ENCODE results near the gene CLPSL2. TPM values are rescaled to one million over a fixed set of nuclear protein-coding genes. Genes with fewer than 3 reads are reported as not detected.

CLPSL2 gene
- total RNA-seq, 2 donors from 2014 or later, result 1.1 to 2.1 TPM

- TF ChIP-seq CTCF (conservative IDR thresholded peaks at IDR 0.05), result no peak
- Mint-ChIP-seq H3K36me3 (ENCODE audit: low read depth) (no peaks in the 10 kb centered on the region), H3K4me1 (no peaks in the 10 kb centered on the region), H3K27me3 (ENCODE audit: insufficient read depth) (peaks cover 16% of the 10 kb centered on the region), H3K27ac (no peak overlapping the region), H3K4me3 (no peak overlapping the region), H3K9me3 (no peaks in the 10 kb centered on the region)
- no peak overlapping the region for H3K4me3 ChIP-seq (ENCODE audit: low read length)
- no peak for DNase-seq
- H3K9ac ChIP-seq (ENCODE audit: extremely low read depth, low read length, poor library complexity, severe bottlenecking), result no peak overlapping the region
- WGBS, 2 experiments (ENCODE audit: insufficient coverage in 1 of 2, insufficient read length in 1 of 2), result 95 to 100% methylated on average over 1 to 2 of the region's 2 CpGs
- peaks cover 11% of the 10 kb centered on the region for H3K27me3 ChIP-seq (ENCODE audit: control insufficient read depth, insufficient read depth, low read length, poor library complexity, severe bottlenecking)
- H3K9me3 ChIP-seq (ENCODE audit: control insufficient read depth, low read length), result no peaks in the 10 kb centered on the region
- H3K36me3 ChIP-seq (ENCODE audit: control insufficient read depth, insufficient read depth, low read length), result no peaks in the 10 kb centered on the region
- no peaks in the 10 kb centered on the region for H3K4me1 ChIP-seq (ENCODE audit: control insufficient read depth, insufficient read depth, low read length)
- no peak overlapping the region for H3K27ac ChIP-seq (ENCODE audit: low read depth, low read length)
Measured at GRCh38 chr6:35781290-35781689, 4.9 kb downstream of the CLPSL2 start.

- no peak for DNase-seq
- H3K27me3 ChIP-seq (ENCODE audit: control insufficient read depth, insufficient read depth, low read length, poor library complexity, severe bottlenecking), result peaks cover 4% of the 10 kb centered on the region
- H3K9ac ChIP-seq (ENCODE audit: extremely low read depth, low read length, poor library complexity, severe bottlenecking), result no peak overlapping the region
- Mint-ChIP-seq H3K4me1 (no peaks in the 10 kb centered on the region), H3K27ac (no peak overlapping the region), H3K36me3 (ENCODE audit: low read depth) (no peaks in the 10 kb centered on the region), H3K27me3 (ENCODE audit: insufficient read depth) (peaks cover 19% of the 10 kb centered on the region), H3K4me3 (no peak overlapping the region), H3K9me3 (no peaks in the 10 kb centered on the region)
- no peak overlapping the region for H3K4me3 ChIP-seq (ENCODE audit: low read length)
- no peaks in the 10 kb centered on the region for H3K4me1 ChIP-seq (ENCODE audit: control insufficient read depth, insufficient read depth, low read length)
- H3K27ac ChIP-seq (ENCODE audit: low read depth, low read length), result no peak overlapping the region
- 93% methylated on average over 2 of the region's 3 CpGs; no CpG with 5 or more reads in 1 of the 2 experiments for WGBS, 2 experiments (ENCODE audit: insufficient coverage in 1 of 2, insufficient read length in 1 of 2)
- TF ChIP-seq CTCF (conservative IDR thresholded peaks at IDR 0.05), result no peak
- no peaks in the 10 kb centered on the region for H3K9me3 ChIP-seq (ENCODE audit: control insufficient read depth, low read length)
- no peaks in the 10 kb centered on the region for H3K36me3 ChIP-seq (ENCODE audit: control insufficient read depth, insufficient read depth, low read length)
Measured at GRCh38 chr6:35782424-35782823, 6.0 kb downstream of the CLPSL2 start.

- no peaks in the 10 kb centered on the region for H3K27me3 ChIP-seq (ENCODE audit: control insufficient read depth, insufficient read depth, low read length, poor library complexity, severe bottlenecking)
- no peak overlapping the region for H3K27ac ChIP-seq (ENCODE audit: low read depth, low read length)
- peaks cover 16% of the 10 kb centered on the region for H3K27me3 Mint-ChIP-seq (ENCODE audit: insufficient read depth)
- no peak overlapping the region for H3K9ac ChIP-seq (ENCODE audit: extremely low read depth, low read length, poor library complexity, severe bottlenecking)
- no peaks in the 10 kb centered on the region for H3K9me3 Mint-ChIP-seq
- no peaks in the 10 kb centered on the region for H3K36me3 Mint-ChIP-seq (ENCODE audit: low read depth)
- DNase-seq, result no peak
- no peak overlapping the region for H3K4me3 Mint-ChIP-seq
- no peak for TF ChIP-seq CTCF (conservative IDR thresholded peaks at IDR 0.05)
- H3K9me3 ChIP-seq (ENCODE audit: control insufficient read depth, low read length), result no peaks in the 10 kb centered on the region
- 100% methylated on average over 1 of the region's 2 CpGs; no CpG with 5 or more reads in 1 of the 2 experiments for WGBS, 2 experiments (ENCODE audit: insufficient coverage in 1 of 2, insufficient read length in 1 of 2)
- H3K4me1 ChIP-seq (ENCODE audit: control insufficient read depth, insufficient read depth, low read length), result no peaks in the 10 kb centered on the region
- no peak overlapping the region for H3K27ac Mint-ChIP-seq
- no peaks in the 10 kb centered on the region for H3K36me3 ChIP-seq (ENCODE audit: control insufficient read depth, insufficient read depth, low read length)
- H3K4me3 ChIP-seq (ENCODE audit: low read length), result no peak overlapping the region
- H3K4me1 Mint-ChIP-seq, result no peaks in the 10 kb centered on the region
Measured at GRCh38 chr6:35784200-35784599, 7.8 kb downstream of the CLPSL2 start.

Measured in endodermal cell (in vitro differentiated cells).